22Rv1 (cell line): ENCODE data around the gene GRIP2.

ENCODE experiments used
- CTCF ChIP-seq: fragments of 450-650 bp; IDR thresholded peaks from 2 replicates; pipeline ENCODE4 v1.5.1; 2017; ENCODE audit warnings: mild to moderate bottlenecking
- ZFX ChIP-seq: fragments of 450-650 bp; IDR thresholded peaks from 2 replicates; pipeline ENCODE4 v1.6.1; 2017; ENCODE audit warnings: antibody characterized with exemption, borderline replicate concordance

- TF ChIP-seq CTCF, result no peak
- no peak for TF ChIP-seq ZFX
Measured at GRCh38 chr3:14536837-14537589, 3.1 kb downstream of the GRIP2 start.
